ENCODE results near the gene SLC28A1.

- TF ChIP-seq CTCF (IDR thresholded peaks at IDR 0.05; ENCODE audit: borderline replicate concordance, extremely low read depth, low read length, poor library complexity, severe bottlenecking) (no peak), EZH2 (IDR thresholded peaks at IDR 0.05; ENCODE audit: borderline replicate concordance, low read depth, low read length, severe bottlenecking) (no peak)
These were observed 76.6 kb downstream of the SLC28A1 start for GRCh38 chr15:84961114-84961452.

Data from DND-41 (cell line).